HEK293T (cell line): ENCODE results near the gene PDE6B.

Experiments used
- ARNT ChIP-seq: fragments of 450-650 bp; IDR thresholded peaks from 2 replicates; pipeline ENCODE4 v1.6.1; 2017; ENCODE audit warnings: mild to moderate bottlenecking
- BHLHE40 ChIP-seq: fragments of 450-650 bp; IDR thresholded peaks from 2 replicates; pipeline ENCODE4 v1.6.1; 2016; ENCODE audit warnings: mild to moderate bottlenecking, moderate library complexity, borderline replicate concordance
- CTBP1 ChIP-seq: fragments of 450-650 bp; IDR thresholded peaks from 2 replicates; pipeline ENCODE4 v1.6.1; 2016; ENCODE audit warnings: borderline replicate concordance
- ELF4 ChIP-seq: fragments of 450-650 bp; IDR thresholded peaks from 2 replicates; pipeline ENCODE4 v1.6.1; 2017; ENCODE audit warnings: antibody characterized with exemption
- FOXA1 ChIP-seq: fragments of 450-650 bp; IDR thresholded peaks from 2 replicates; pipeline ENCODE4 v1.6.1; 2016; ENCODE audit warnings: mild to moderate bottlenecking
- FOXM1 ChIP-seq: fragments of 450-650 bp; IDR thresholded peaks from 2 replicates; pipeline ENCODE4 v1.6.1; 2017; ENCODE audit warnings: mild to moderate bottlenecking, borderline replicate concordance
- HDGF ChIP-seq: fragments of 450-650 bp; IDR thresholded peaks from 2 replicates; pipeline ENCODE4 v1.6.1; 2017; ENCODE audit warnings: antibody characterized with exemption, borderline replicate concordance
- L3MBTL2 ChIP-seq: fragments of 450-650 bp; conservative IDR thresholded peaks from 2 replicates; pipeline ENCODE4 v1.6.1; 2016; ENCODE audit warnings: mild to moderate bottlenecking
- LEF1 ChIP-seq: fragments of 450-650 bp; IDR thresholded peaks from 2 replicates; pipeline ENCODE4 v1.6.1; 2017; ENCODE audit warnings: mild to moderate bottlenecking, borderline replicate concordance
- NFRKB ChIP-seq: fragments of 450-650 bp; IDR thresholded peaks from 2 replicates; pipeline ENCODE4 v1.6.1; 2016; ENCODE audit warnings: mild to moderate bottlenecking, moderate library complexity
- SP1 ChIP-seq: fragments of 450-650 bp; IDR thresholded peaks from 2 replicates; pipeline ENCODE4 v1.6.1; 2017
- SUZ12 ChIP-seq: fragments of 450-650 bp; IDR thresholded peaks from 2 replicates; pipeline ENCODE4 v1.6.1; 2016; ENCODE audit warnings: mild to moderate bottlenecking
- TARDBP ChIP-seq: fragments of 450-650 bp; IDR thresholded peaks from 2 replicates; pipeline ENCODE4 v1.6.1; 2016
- TF ChIP-seq, protein P1 (sequence below): fragments of 450-650 bp; IDR thresholded peaks from 2 replicates; pipeline ENCODE4 v1.6.1; 2016

DNA sequence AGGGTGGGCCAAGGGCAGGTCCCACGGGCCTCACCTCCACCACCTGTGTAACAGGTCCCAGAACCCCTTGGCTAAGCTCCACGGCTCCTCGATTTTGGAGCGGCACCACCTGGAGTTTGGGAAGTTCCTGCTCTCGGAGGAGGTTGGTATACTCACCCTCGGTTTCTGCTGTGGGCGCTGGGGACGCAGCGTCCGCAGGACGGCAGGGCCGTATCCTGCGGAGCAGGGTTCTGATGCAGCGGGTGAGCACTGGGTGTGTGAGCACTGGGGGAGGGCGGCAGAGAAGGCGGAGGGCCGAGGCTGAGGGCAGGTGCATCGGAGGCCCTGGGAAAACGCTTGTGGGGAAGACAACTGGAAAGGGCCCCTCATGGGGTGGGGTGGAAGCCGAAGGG is 37.7 kb downstream of the PDE6B start:
- TF ChIP-seq FOXM1, result no peak
- no peak for TF ChIP-seq BHLHE40
- no peak for TF ChIP-seq LEF1
- no peak for TF ChIP-seq ELF4
- TF ChIP-seq L3MBTL2, result no peak
- no peak for TF ChIP-seq ARNT
- TF ChIP-seq, protein P1, sequence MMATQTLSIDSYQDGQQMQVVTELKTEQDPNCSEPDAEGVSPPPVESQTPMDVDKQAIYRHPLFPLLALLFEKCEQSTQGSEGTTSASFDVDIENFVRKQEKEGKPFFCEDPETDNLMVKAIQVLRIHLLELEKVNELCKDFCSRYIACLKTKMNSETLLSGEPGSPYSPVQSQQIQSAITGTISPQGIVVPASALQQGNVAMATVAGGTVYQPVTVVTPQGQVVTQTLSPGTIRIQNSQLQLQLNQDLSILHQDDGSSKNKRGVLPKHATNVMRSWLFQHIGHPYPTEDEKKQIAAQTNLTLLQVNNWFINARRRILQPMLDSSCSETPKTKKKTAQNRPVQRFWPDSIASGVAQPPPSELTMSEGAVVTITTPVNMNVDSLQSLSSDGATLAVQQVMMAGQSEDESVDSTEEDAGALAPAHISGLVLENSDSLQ, result no peak
- TF ChIP-seq FOXA1, result no peak
- no peak for TF ChIP-seq HDGF
- TF ChIP-seq CTBP1, result no peak
- TF ChIP-seq SP1, result no peak
- no peak for TF ChIP-seq NFRKB
- TF ChIP-seq TARDBP, result no peak
- no peak for TF ChIP-seq SUZ12
